OCI-LY3 (cell line): Measurements from ENCODE around the gene TENM4.

Experiments
- CTCF ChIP-seq: fragments of 200-600, 300-600 bp; sonication (generic); IDR thresholded peaks from 2 replicates; pipeline ENCODE4 v1.5.1; 2014; ENCODE audit warnings: antibody characterized with exemption, low read length, low read depth
- EZH2phosphoT487 ChIP-seq: fragments of 200-600 bp; shearing (Covaris generic); IDR thresholded peaks from 2 replicates; pipeline ENCODE4 v1.6.1; 2018; ENCODE audit warnings: antibody characterized with exemption, mixed run types, low read depth

- TF ChIP-seq CTCF, result no peak
- no peak for TF ChIP-seq EZH2phosphoT487
Observed at GRCh38 chr11:78920329-78920728, 520.5 kb downstream of the TENM4 start.
